GM18505 (cell line): Measurements from ENCODE around the gene ZCCHC24.

Experiments used
- ATAC-seq: cut with Tn5 transposase; IDR thresholded peaks from one replicate; pipeline ENCODE4 v1.9.1; 2021; ENCODE audit not compliant: unreplicated experiment
- POLR2A ChIP-seq: IDR thresholded peaks from 4 replicates; pipeline ENCODE4 v1.6.1; 2011; ENCODE audit warnings: borderline replicate concordance; ENCODE audit not compliant: insufficient read depth, insufficient read length; ENCODE audit errors: extremely low read depth

Gene ZCCHC24

DNA sequence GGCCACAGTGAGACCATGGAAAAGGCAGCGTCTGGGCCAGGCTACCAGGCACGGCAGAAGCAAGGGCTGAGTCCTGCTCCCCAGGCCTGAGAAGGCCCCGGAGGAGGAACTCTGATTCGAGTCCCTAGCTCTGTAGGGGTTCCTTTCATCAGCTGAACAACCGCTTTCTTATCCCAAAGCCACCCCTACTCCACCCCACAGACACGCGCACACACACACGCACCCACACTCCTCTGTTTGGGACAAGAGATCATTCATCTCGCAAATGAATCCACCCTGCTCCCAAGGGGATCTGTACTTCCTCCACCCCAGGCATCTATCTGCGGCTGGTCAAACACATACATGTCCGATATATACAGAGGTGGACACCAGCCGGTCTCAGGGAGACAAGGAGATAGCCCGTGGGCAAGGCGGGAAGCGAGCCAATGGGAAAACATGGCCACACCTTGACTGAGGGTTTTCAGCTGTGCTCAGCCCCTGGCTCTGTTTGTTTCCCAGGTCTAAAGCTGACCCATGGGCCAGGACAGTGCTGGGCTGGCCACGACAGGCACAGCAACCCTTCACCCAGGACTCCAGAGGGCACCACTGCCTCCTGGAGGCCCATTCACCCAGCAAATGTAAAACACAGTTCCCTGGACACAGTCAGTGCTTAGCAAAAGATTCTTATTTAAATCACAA is 7.3 kb downstream of the ZCCHC24 start:
- no peak for TF ChIP-seq POLR2A
- ATAC-seq = no peak

DNA sequence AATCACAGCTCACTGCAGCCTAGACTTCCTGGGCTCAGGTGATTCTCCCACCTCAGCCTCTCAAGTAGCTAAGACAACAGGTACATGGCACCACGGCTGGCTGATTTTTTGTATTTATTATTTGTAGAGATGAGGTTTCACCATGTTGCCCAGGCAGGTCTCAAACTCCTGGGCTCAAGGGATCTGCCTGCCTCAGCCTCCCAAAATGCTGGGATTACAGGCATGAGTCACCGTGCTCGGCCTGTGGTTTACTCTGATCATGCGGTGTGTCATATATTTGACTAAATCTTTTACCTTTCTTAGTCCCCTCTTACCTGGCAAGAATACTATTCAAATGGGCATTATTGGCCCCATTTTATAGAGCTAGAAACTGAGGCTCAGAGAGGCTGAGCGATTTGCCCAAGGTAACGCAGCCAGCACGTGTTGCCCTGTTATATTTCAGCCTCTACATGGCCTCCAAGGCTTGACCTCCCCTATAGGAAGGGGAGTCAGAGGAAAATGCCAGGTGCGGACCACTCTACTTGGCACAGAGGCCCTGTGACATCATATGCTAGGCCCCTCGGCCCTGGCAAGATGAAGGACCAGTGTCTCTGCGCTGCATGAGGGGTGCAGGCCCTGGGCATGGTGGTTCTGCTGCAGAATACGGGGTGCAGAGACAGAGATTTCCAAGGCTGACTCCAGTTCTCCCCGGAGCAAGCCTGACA is 8.2 kb downstream of the ZCCHC24 start:
- TF ChIP-seq POLR2A = no peak
- ATAC-seq = no peak

DNA sequence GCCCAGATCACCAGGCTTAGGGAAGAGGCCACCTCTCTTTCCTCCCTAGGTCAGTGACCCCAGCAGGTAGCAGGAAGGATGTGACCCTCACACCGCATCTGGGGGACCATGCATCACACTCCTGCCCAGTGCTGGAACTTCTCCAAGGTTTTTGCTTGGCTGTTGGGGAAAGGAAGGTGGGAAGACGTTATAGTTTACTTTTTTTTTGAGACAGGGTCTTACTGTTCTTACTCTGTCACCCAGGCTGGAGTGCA is 8.6 kb downstream of the ZCCHC24 start:
- ATAC-seq = no peak
- TF ChIP-seq POLR2A = no peak

DNA sequence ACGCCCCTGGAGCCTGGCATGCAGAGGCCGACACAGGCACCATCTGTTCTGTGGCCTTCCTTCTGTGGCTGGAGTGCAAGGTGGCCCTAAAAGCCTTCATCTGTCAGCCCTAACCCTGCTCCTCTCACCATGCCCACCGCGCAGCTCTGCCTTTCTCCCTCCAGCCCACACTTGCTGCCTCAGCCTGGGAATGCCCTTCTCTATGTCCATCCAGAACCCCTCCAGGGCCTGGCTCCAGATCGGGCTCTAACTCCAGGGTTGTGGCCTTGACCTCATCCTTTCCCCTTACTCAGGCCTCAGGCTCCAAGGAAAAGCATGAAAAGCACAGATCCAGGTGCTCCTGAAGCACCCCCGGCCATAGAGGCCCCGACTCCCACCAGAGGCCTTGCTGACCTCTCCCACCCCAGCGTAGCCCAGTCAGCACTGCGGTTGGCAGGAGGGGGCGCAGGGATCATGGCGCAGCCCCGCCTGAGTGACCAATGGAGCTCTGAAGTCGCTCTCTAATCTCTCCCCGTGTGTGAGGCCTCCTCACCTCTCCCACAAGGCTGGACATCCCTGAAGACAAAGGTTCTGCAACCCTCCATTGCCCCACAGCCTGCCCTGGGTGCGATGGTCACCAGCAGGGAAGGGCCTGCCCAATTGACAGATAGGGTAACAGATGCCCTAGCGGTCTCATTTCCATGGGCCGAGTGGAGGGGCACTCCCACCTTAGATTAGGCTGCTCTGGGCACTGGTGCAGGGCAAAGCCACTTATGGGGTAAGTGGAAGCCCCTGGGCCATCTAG is 9.2 kb downstream of the ZCCHC24 start:
- no peak for TF ChIP-seq POLR2A
- no peak for ATAC-seq

DNA sequence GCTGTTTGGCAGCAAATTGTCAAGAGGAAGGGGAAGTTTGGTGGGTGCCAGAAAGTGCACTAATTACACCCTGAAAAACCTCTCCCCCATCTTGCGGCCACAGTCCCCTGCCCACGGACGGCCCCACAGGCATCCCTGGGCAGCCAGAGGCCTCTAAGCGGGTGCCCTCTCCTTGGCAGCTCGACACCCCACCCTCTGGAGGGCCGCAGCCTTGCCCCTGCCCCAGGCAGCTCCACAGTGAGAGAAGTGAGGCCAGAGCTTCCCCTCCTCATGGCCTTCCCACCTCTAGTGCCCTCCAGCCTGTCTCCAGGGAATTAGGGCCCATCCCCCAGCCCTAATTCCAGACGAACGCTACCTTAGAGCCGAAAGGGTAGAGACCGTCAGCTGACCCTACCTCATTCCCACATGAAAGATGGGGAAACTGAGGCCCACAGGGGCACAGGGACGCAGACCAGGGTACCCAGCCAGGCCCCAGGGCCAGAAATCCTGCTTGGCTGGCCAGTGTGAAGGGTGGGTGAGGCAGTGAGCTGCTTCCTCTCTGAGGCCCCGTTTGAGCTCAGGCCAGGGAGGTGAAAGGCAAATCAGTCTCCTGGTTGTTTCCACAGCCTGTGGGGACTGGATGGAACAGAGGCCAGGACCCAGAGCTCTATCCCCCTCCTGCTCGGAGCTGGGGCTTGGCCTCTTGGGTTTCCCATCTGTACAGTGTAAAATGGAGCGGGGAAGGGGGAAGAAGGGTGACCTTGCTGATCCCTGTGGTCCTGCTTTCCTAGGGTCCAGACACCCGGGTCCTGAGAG is 10.0 kb downstream of the ZCCHC24 start:
- TF ChIP-seq POLR2A = no peak
- ATAC-seq = no peak

DNA sequence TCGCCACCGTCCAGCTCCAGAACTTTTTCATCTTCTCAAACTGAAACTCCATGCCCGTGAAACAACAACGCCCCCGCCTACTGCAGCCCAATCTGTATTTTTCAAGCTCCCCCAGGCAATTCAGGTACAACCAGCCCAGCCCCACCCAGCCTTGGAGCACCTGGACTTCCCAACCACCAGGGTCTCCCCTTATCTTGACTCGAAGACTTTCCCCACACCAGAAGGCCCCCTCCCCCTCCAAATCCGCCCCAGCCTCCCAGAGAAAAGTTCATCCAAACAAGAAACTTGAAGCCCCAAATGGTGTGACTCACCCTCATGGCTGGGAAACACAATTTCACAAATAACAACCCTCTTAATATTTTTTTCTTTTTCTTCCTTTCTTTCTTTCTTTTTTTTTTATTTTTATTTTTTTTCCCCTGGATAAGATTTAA is 10.6 kb downstream of the ZCCHC24 start:
- no peak for ATAC-seq
- TF ChIP-seq POLR2A = no peak

DNA sequence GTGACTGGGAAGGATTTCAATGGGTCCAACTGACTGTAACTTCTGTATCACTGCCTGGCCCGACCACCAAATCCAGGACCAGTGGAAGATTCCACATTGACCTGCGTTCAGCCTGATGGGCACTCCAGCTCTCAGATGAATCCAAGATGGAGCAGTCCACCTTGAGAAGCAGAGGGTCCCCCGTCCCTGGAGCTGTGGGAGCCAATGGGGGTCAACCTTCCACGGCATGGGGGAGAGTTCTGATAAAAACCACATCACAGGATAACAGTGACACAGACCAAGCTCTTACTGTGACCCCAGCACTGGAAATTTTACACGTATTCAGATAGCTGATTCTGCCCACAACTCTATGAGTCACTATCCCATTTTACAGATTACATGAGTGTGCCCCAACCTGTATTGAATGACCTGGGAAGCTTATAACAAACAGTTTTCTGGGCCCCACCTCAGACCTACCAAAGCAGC is 11.2 kb downstream of the ZCCHC24 start:
- no peak for TF ChIP-seq POLR2A
- ATAC-seq = no peak

DNA sequence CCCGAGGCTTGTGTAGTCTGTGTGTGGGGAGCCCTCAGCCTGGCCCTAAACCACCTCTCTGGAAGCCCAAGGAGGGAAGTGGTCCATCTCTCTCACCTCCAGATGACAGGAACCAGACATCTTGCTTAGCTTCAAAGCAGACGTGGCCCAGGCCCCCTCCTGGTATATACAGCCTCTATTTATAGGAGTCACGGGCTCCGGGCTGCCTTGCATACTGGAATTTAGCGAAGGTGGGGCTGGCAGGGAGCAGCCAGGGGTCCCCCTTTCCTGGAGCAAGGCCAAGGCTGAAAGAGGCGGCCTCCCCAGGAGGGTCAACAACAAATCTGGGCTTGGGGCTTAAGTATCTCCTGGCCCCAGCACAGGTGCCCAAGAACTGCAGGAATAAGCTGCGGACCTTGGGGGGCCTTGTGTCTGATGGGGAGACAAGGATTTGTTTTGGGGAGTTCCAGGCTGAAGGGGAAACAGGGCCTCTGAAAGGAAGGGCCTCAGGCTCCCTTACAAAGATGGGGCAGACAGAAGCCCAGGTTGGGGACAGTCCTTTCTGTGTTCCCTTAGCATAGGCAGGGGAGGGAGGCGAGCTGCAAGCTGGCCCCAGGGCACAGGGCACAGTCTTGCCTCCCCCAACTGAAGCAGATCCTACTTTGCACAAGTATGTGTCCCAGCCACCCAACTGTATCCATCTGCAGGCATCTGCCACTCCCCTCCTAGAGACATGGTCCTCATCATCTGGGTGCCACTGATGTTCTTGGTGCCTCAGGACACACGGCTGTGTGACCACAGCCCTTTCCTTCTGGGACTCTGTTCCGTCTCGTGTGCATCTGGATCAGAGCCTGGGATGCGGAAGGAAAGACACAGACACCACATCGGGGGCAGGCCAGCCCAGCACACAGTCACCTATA is 11.9 kb downstream of the ZCCHC24 start:
- no peak for ATAC-seq
- TF ChIP-seq POLR2A = no peak

DNA sequence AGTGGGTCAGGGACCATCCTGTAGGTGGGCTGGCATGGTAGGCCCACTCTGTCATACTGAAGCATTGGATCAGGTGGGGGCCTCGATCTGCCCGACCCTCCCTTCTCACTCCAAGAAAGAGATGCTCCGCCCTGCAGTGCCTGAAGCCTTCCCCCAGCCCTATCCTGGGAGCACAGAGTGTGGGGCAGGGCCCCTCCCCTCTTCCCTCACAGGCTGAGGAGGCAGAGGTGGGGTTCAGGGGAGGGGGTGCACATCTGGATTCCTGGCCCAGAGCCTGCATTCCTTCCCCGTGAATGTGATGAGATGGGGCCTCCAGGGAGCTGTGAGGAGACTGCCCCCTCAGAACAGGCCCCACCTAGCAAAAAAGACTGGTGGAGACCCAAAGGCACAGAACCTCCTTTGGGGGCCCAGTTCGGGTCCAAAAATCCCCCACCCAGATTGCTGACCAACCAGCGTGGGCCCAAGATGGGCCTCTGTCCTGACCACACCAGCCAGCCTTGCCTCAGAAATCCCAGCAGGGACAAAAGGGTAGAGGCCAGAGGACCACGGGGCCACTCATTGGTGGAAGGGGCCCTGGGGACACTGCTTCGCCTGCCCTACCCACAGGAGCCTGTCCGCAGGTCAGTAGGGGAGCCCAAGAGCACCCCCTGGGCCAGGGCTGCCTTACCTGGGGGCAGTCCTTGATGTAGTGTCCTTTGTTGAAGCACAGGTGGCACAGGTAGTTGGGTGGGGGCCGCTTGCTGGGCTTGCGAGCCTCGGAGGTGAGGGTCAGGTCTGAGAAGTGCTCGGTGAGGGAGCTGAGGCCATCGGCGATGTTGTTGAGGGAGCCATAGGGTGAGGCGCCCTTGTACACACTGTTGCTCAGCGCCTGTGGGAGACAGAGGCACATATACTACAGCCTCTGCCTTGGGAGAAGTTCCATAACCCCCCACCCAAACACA is 13.3 kb downstream of the ZCCHC24 start:
- TF ChIP-seq POLR2A = no peak
- ATAC-seq = no peak

DNA sequence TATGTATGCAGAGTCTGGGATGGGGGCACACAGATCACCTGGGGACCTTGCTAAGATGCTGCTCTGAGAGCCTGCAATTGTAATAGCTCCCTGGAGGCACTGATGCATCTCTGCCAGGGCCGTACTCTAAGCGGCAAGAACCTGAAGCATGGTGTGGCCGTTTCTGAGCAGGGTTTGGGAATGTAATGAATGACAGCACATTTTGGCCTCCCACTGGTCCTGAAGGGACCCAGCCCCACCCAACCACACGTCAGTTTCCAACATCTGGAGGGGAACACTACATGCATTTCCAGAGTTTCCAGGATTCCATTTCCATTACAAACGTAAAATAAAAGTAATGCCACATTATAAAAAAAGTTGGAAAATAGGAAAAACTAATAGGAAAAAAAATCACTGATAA is 14.0 kb downstream of the ZCCHC24 start:
- no peak for TF ChIP-seq POLR2A
- no peak for ATAC-seq

DNA sequence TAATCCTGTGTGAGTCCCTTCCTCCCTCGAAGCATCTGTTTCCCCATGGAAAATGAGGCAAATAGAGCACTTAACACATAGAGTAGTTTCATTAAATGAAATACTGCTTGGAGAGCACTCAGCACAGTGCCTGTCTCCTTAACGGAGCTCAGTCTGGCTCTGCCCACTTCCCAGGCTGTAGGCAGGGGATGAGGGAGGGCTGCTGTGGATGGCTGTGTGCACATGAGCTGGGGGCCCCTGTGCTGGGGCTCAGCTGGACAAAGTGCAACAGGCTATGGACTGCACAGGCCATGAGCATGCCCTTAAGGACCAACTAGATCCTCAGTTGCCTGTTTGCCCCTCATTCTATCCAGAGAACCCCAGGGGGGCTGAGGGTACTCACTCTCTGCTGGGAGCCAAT is 14.5 kb downstream of the ZCCHC24 start:
- no peak for TF ChIP-seq POLR2A
- ATAC-seq = no peak

DNA sequence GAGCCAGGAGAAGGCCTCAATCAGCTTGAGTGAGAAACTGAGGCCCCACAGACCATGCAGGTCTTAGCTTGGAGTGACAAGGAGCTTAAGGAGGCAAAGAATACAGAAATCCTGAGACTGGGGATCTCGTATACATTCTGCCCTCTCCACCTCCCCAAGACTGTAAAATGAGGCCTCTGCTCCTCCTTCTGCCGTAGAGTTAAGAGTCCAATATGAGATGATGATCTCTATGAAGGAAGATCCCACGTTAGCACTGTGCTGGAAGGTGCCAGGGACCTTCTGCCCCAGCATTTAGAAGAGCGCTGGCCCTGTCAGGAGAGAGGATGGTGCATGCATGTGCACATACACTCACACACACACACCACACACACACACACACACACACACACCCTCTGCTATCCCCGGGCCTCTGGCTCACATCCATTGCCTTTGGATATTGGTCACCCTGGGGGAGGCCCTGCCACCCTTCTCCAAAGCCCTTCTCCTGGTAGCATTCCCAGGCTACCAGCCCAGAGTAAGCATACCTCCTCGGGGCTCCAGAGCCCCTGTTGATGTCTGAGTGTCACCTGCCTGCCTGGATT is 15.0 kb downstream of the ZCCHC24 start:
- no peak for ATAC-seq

DNA sequence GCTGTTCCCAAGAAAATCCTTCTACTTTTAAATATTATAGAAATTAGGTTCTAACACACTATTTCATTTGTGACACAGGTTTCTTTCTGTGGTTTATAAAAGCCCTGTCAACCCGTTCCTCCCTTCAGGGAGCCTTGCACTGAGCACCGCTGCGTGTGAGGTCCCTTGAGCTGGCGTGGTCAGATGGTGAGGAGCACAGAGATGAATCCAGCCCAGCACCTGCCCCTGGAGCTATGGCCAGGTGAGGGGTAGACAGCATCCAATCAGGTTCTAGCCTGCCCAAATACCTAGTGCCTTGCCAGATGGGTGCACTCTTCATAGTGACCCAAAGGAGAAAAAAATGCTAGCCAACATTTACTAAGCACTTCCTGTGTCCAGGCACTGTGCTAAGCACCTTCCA is 15.7 kb downstream of the ZCCHC24 start:
- ATAC-seq = no peak
- TF ChIP-seq POLR2A = no peak

More for the DNA sequence above, 15.0 kb downstream of the ZCCHC24 start:
- no peak for TF ChIP-seq POLR2A
